ENCODE results near the gene ORC4.

GRCh38 chr2:147916723-147917122, 103.8 kb downstream of the ORC4 start:
- TF ChIP-seq GATA2 (IDR thresholded peaks at IDR 0.05; ENCODE audit: low read depth, low read length) (no peak), GATA3 (IDR thresholded peaks at IDR 0.05; ENCODE audit: low read depth, low read length) (no peak)
